ENCODE data around the gene STK31. TPM values are rescaled to one million over a fixed set of nuclear protein-coding genes. Genes with fewer than 3 reads are reported as not detected.
A peak's percentile ranks its signal among the peaks of the same experiment; 100 is the strongest.
"Not testable (repeated sequence)": the region's sequence is repeated elsewhere in the genome, so short reads cannot be mapped to it uniquely, and the experiment has no call there.

The STK31 gene
- total RNA-seq, 2 donors from 2014 or later = 0.09 to 32.1 TPM

DNA sequence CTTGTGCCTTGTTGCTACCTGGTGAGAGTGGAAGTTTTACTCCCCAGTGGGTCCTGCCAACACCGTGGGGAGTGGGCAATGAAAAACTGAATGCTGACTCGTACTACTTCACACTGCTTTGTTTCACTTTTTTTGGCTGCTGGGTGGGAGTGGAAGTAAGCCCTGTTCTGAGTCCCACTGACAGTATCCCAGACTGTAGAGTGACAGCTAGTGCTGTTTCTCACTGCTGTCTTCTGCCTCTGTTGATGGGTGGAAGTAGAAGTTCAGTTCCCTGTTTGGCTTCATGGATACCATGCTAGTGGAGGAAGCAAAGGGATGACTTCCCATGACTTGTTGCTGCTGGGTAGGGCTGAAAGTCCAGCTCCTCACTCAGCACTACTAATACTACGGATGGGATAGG, 98.4 kb downstream of the STK31 start:
- Histone ChIP-seq H3K27ac (no peak overlapping the region), H3K9me3 (no peaks in the 10 kb centered on the region), H3K36me3 (no peaks in the 10 kb centered on the region), H3K4me3 (no peak overlapping the region), H3K27me3 (replicated peaks; ENCODE audit: insufficient read depth) (no peaks in the 10 kb centered on the region), H3K4me1 (replicated peaks) (no peaks in the 10 kb centered on the region)
- TF ChIP-seq POLR2AphosphoS5 (IDR thresholded peaks at IDR 0.05) (no peak), POLR2A (IDR thresholded peaks at IDR 0.05) (no peak)
- TF ChIP-seq, protein P1, sequence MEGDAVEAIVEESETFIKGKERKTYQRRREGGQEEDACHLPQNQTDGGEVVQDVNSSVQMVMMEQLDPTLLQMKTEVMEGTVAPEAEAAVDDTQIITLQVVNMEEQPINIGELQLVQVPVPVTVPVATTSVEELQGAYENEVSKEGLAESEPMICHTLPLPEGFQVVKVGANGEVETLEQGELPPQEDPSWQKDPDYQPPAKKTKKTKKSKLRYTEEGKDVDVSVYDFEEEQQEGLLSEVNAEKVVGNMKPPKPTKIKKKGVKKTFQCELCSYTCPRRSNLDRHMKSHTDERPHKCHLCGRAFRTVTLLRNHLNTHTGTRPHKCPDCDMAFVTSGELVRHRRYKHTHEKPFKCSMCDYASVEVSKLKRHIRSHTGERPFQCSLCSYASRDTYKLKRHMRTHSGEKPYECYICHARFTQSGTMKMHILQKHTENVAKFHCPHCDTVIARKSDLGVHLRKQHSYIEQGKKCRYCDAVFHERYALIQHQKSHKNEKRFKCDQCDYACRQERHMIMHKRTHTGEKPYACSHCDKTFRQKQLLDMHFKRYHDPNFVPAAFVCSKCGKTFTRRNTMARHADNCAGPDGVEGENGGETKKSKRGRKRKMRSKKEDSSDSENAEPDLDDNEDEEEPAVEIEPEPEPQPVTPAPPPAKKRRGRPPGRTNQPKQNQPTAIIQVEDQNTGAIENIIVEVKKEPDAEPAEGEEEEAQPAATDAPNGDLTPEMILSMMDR (IDR thresholded peaks at IDR 0.05) = no peak
- 81% methylated on average over 3 of the region's 3 CpGs for WGBS
- DNase-seq (ENCODE audit: low spot score) = no peak
- intact Hi-C loops (cut with DNase I) = no loop called here

GRCh38 chr7:23810099-23810498, 100.1 kb downstream of the STK31 start:
- intact Hi-C loops (cut with DNase I) = no loop called here
- H3K9me3 ChIP-seq = no peaks in the 10 kb centered on the region
- no peak overlapping the region for H3K4me3 ChIP-seq
- H3K27ac ChIP-seq = no peak overlapping the region
- no peaks in the 10 kb centered on the region for H3K4me1 ChIP-seq (replicated peaks)
- 92% methylated on average over 1 of the region's 1 CpG for WGBS
- no peak for TF ChIP-seq POLR2AphosphoS5 (IDR thresholded peaks at IDR 0.05)
- TF ChIP-seq POLR2A (IDR thresholded peaks at IDR 0.05) = no peak
- TF ChIP-seq, protein P1 (IDR thresholded peaks at IDR 0.05) = no peak
- no peak for DNase-seq (ENCODE audit: low spot score)
- no peaks in the 10 kb centered on the region for H3K27me3 ChIP-seq (replicated peaks; ENCODE audit: insufficient read depth)
- H3K36me3 ChIP-seq = no peaks in the 10 kb centered on the region

GRCh38 chr7:23811540-23811939, 101.5 kb downstream of the STK31 start:
- Histone ChIP-seq H3K27me3 (replicated peaks; ENCODE audit: insufficient read depth) (no peaks in the 10 kb centered on the region), H3K4me1 (replicated peaks) (no peaks in the 10 kb centered on the region), H3K9me3 (no peaks in the 10 kb centered on the region), H3K27ac (no peak overlapping the region), H3K4me3 (no peak overlapping the region), H3K36me3 (no peaks in the 10 kb centered on the region)
- no peak for DNase-seq (ENCODE audit: low spot score)
- TF ChIP-seq, protein P1 (IDR thresholded peaks at IDR 0.05) = peak in 1 of 4 experiments; percentile 53
- TF ChIP-seq POLR2A (IDR thresholded peaks at IDR 0.05) = no peak
- intact Hi-C loops (cut with DNase I) = no loop called here
- 93% methylated on average over 1 of the region's 1 CpG for WGBS

- H3K27ac ChIP-seq; H3K4me3 ChIP-seq; DNase-seq (ENCODE audit: low spot score); H3K4me1 ChIP-seq (replicated peaks); H3K36me3 ChIP-seq; H3K9me3 ChIP-seq; intact Hi-C loops (cut with DNase I); H3K27me3 ChIP-seq (replicated peaks; ENCODE audit: insufficient read depth): not testable (repeated sequence)
- WGBS = 93% methylated on average over 10 of the region's 10 CpGs
Observed at GRCh38 chr7:23828125-23828524, 118.1 kb downstream of the STK31 start.

DNA sequence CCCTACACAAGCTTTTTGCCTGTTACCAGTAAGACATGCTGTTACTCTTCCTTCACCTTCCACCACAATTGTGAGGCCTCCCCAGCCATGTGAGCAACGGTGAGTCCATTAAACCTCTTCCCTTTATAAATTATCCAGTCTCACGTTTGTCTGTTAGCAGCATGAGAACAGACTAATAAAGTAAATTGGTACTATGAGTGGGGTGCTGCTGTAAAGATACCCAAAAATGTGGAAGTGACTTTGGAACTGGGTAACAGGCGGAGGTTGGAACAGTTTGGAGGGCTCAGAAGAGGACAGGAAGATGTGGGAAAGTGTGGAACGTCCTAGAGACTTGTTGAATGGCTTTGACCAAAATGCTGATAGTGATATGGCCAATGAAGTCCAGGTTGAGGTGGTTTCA, 122.7 kb downstream of the STK31 start:
- H3K4me1 ChIP-seq (replicated peaks); H3K4me3 ChIP-seq; H3K27ac ChIP-seq; DNase-seq (ENCODE audit: low spot score); H3K27me3 ChIP-seq (replicated peaks; ENCODE audit: insufficient read depth); H3K36me3 ChIP-seq; H3K9me3 ChIP-seq; intact Hi-C loops (cut with DNase I): not testable (repeated sequence)
- 83% methylated on average over 4 of the region's 4 CpGs for WGBS

DNA sequence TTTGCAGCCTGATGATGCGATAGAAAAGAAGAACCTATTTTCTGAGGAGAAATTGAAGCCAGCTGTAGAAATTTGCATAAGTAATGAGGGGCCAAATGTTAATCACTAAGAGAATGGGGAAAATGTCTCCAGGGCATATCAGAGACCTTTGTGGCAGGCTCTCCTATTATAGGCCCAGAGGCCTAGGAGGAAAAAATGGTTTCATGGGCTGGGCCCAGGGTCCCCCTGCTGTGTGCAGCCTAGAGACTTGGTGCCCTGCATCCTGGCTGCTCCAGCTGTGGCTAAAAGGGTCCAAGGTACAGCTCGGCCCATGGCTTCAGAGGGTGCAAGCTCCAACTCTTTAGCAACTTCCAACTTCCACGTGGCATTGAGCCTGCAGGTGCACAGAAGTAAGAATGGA, 123.4 kb downstream of the STK31 start:
- H3K4me3 ChIP-seq = no peak overlapping the region
- no peaks in the 10 kb centered on the region for H3K9me3 ChIP-seq
- intact Hi-C loops (cut with DNase I) = no loop called here
- DNase-seq (ENCODE audit: low spot score) = no peak
- no peaks in the 10 kb centered on the region for H3K27me3 ChIP-seq (replicated peaks; ENCODE audit: insufficient read depth)
- TF ChIP-seq POLR2A (IDR thresholded peaks at IDR 0.05) = no peak
- TF ChIP-seq, protein P1 (IDR thresholded peaks at IDR 0.05) = no peak
- TF ChIP-seq POLR2AphosphoS5 (IDR thresholded peaks at IDR 0.05) = no peak
- 84% methylated on average over 3 of the region's 3 CpGs for WGBS
- H3K27ac ChIP-seq = no peak overlapping the region
- no peaks in the 10 kb centered on the region for H3K36me3 ChIP-seq
- no peaks in the 10 kb centered on the region for H3K4me1 ChIP-seq (replicated peaks)
